Endometrium (tissue), 2 donors: ENCODE measurements around the gene MOB4.
"Not testable (repeated sequence)": the region's sequence is repeated elsewhere in the genome, so short reads cannot be mapped to it uniquely, and the experiment has no call there.

Experiments used
- FAIRE-seq: peaks from 2 replicates; lab custom pipeline; 2012; peaks lifted over from hg19 to GRCh38; lab: Jason Lieb, UNC
- donor health status: control.
- donor health status: control.

The MOB4 gene

DNA sequence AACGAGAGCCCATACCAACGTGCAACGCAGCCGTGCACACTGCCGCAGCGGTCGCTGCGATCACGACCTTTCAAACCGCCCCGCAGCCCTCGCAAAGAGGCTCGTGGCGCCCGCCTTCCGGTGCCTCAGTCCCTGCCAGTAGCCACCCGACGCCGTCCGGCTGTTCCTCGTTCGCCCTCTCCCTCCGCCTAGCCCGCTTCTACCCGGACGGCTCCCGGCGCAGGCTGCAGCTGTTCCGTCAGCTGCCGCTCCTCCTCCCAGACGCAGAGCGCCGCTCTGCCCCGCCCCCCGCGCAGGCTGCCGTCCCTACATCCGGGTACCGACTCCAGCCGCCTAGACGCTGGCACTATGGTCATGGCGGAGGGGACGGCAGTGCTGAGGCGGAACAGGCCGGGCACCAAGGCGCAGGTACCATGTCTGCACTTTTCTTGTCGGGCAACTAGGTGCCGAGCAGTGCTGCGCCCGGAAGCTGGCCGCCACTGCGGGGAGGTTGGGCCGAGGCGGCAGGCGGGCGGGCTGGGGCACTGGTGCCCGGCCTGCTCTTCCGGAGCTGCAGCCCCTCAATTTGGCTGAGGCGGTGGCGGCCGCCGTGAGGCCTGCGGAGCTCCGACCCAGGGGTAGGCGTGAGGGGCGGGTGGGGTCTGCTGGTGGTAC lies at the start of gene MOB4:
Gene MOB4, plus strand, starts transcription at position 328 of the 654 bp plus-strand sequence. Its CDS starts 21 bp downstream, at position 349.
- peak; percentile 78 for FAIRE-seq

DNA sequence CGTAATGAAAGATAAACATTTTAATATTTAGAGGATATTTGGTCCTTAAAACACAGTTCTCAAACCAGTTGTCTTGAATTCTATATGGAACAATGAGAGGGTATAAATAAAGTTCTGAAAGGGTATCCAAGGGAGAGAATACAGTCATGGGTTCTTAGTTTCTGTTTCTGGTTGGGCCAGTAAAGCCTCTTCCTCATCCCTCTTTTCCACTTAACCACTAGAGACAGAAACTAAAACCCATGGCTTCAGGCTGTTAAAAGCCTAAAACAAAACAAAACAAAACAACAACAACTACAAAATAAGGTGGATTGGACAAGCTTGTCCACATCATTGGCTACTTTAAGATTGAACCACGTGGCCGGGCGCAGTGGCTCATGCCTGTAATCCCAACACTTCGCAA lies 43.7 kb upstream of the MOB4 start:
- FAIRE-seq = no peak

DNA sequence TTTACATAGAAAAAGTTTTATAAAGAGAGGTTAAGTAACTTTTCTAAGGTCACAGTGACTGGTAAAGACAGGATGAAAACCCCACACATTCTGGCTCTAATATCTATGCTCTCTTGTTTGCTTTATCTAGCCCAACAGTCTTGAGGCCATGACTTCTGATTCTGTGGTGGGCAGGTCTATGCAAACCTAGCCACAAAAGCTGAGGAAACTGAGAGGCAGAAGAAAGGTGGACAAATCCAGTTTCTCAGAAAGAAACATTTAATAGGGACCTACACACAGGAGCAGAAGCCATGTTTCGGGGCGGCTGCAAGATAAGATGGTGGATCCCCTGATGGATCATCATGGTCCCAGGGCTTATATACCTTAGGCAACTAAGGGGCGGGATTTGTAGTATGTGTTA lies 38.1 kb upstream of the MOB4 start:
- FAIRE-seq = no peak

DNA sequence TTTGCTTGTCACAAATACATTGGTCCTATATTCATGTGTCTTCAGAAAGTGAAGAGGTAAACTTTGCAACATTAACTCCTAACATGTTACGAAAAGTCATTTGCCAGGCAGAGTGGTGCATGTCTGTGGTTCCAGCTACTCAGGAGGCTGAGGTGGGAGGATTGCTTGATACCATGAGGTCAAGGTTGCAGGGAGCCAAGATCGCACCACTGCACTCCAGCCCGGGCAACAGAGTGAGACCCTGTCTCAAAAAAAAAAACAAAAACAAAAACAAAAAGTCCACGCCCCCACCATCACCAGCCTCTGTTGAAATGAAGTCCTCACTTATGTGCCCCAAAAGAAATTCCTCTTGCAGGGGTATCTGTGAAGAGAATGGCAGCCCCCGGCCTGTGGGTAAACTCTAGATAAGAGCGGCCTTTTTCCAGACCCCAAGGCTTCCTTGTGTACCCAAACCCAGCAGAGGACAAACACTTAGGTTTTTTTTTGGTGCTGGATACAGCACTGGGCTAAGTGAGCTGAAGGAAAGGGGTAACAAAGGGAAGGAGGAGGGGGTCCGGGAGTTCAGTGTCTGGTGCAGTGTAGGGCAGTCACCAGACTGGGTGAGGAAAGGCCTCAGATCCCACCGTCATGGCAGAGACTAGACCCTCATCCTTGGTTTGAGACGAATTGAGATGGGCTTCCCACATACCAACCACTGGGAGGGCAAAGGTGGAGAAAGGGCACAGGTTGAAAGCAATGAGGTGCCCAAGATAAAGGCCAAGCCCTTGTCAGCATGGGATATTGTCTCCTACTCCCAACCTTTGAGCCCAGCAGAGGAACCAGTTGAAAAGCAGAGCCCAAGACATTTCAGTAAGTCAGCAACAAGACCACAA lies 35.5 kb upstream of the MOB4 start:
- no peak for FAIRE-seq

DNA sequence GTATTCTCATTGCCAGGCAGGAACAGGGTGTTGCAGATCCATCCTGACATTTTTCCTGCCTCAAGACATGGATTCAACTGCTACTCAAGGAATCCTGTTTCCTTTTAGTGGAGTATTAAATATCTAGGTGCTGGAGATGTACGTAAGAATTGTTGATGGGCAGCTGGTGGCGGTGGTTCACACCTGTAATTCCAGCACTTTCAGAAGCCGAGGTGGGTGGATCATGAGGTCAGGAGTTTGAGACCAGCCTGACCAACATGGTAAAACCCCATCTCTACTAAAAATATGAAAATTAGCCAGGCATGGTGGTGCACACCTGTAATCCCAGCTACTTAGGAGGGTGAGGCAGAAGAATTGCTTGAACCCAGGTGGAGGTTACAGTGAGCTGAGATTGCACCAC lies 31.6 kb upstream of the MOB4 start:
- FAIRE-seq = not testable (repeated sequence)

DNA sequence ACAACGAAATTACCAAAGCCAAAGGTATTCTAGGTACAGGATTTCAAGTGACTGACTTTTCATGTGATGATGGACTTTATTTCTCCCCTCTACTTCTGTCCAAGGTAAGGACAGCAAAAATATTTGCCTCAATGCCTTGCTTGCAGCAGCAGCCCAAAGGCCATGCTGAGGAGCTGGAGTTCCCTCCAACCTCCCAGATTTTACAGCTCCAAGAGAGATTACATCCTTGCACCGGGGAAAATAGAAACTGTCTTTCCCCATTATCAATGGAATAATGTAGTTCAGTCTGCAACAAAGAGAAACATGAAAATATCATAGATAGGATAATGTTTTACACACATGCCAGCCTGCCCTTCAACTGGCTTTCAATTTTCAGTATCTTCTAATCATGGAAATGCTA lies 29.7 kb upstream of the MOB4 start:
- no peak for FAIRE-seq

DNA sequence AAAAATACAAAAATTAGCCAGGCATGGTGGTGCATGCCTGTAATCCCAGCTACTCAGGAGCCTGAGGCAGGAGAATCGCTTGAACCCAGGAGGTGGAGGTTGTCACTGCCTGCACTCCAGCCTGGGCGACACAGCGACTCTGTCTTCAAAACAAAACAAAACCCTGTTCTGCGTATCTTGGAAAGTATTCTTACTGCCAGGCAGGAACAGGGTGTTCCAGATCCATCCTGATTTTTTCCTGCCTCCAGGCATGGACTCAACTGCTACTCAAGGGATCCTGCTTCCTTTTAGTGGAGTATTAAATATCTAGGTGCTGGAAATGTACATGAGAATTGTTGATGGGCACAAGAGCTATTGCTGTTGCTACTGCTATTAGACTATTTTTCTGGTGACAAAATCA lies 28.5 kb upstream of the MOB4 start:
- no peak for FAIRE-seq

DNA sequence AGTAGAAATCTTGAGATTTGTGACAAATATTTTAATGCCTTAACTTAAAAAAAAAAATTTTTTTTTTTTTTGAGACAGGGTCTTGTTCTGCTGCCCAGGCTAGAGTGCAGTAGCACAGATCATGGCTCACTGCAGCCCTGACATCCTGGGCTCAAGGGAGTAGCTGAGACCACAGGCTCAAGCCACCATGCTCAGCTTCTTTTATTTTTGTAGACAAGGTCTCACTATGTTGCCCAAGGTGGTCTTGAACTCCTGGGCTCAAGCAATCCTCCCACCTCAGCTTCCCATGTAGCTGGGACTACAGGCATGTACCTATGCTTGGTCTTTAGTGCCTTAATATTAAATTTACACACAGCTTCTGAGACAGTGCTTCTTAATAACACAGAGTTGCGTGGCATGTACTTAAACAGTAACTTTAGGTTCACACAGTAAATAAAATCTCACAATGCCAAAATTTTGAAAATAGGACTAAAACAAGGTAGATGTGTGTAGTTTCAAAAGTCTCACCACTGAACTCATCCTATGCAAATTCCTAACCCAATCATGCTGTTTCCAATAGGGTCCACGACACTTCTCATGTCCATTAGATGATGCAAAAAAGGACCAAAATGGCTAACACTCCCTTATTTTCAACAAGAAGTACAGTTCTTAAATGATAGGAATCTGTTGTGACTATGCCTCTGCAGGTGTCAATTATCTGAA lies 20.3 kb upstream of the MOB4 start:
- FAIRE-seq = no peak

DNA sequence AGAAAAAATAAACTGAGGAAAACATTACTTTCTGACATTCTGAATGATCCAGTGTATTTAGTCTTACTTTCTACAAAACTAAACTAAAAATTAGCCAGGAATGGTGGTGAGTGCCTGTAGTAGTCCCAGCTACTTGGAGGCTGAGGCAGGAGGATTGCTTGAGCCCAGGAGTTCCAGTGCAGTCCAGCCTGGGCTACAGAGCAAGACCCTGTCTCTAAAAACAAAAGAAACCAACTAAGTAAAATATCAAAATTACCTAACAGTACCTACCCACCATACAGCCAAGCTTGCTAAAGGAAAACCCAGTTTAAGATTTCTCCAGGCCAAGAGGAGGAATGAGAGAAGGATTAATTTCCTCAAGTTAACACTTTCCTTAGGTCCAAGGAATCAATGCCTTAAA lies 19.2 kb upstream of the MOB4 start:
- FAIRE-seq = no peak

DNA sequence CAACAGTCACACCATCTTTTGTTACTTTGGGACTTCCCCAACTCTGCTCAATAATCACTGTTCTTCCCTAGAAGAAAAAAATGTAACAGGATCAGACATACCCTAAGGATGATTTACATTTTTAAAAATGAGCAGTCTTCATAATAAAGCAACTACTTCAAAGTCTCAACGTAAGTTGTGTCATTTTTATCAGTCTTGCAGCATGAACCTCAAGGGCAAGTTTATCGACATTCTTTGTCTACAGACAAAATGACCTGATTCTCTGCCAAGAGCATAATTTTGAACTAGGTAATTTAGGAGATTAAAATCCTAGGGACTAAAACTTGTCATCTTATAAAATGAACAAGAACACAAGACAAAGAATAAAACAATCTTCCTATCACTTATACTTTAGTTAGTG lies 18.5 kb upstream of the MOB4 start:
- FAIRE-seq = no peak

DNA sequence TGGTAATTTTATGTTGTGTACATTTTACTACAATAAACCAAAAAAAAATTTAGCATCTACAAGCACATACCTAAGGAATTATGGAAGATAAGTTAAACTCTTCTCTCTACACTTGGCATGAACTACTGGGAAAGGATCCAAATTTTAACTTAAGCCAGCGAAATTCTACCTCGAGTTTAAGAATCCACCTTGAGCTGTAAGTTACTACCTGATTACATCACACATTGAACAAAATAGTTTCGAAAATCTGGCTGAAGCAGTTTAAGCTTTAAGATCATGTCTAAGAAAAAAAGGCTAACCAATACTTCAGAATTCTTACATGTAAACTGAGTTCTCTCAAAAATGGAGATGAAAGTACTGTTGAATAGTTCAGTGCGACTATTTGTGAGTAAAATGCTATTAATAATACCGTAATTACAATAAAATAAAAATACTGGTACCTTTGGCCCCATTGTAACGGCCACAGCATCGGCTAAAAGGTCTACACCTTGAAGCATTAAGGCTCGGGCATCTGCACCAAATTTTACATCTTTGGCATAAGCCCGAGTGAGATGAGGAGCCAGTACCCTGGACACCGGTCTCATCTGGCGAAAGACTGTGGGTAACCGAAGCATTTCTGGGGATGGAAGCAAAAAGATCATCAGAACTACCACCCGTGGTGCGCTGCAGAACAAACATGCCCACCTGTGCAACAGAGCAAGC lies 17.5 kb upstream of the MOB4 start:
- no peak for FAIRE-seq

DNA sequence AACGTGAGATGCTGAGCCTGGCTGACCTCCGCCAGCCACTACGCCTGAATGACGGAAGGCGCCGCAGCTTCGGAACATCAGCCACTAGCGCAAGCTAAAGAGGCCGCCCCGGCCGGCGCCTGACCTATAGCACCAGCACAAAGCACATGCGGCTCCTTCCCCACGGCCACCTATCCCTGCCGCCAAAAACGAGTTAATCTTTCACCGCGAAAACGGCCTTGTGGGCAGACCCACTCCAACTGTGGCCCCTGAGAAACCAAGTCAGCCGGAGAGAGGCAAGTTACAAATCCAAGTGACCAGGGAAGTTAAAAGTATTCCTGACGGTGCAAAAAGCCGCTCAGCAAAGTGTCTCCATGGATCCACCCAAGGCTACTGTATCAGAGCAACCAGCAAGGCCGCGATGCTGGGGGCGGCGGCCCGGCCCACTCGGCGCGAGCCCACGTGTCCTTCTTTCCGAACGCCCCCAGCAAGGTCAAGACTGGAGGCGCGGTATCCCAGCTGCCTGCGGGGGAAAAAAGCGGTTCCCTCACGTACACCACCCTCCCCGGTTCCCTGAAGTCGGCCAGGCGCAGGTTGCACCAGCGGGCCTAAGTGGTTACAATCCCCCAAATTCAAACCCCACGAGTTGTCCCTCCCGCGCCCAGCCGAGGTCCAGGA lies 16.8 kb upstream of the MOB4 start:
- no peak for FAIRE-seq

DNA sequence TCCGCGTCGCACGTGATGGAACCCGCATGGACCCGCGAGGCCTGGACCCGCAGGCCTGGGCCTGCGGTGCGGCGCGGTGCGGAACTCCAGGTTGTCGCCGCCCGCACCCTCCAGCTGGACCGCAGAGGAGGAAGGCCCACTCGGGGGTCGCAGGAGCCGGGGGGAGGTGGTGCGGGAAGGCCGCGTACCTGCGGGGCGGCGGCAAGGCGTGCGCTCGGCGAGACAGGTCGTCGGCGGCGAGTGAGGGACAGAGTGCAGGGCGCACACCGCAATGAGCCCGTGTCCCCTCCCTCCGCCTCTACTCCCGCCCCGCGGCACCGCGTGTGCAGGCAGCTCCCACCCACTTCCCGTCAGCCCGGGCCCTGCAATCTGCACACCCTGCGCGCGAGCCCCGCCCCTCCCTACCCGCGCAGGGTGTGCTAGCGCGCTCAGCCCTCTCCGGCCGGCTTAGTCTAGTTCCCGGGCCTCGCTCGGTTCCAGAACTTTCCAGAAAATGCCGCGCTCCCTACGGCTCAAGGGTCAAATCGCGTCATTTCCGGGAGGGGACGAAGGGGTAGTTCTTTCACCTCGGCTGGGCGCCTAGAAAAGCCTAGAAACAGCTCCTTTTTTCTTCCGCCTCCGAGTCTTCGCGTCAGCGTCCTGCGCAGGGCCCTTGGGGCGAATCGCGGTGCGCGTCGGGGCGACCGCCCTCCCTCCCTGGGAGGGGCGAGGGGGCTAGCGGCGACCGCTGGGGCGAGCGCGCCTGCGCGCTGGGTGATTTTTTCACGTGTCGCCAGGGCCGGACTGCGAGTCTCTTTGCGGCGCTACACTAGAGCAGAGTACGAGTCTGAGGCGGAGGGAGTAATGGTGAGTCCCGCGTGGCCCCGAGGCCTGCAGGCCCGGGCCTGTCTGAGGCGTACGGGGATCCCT lies 16.0 kb upstream of the MOB4 start, which contains the start of the genes HSPD1 and HSPE1:
Gene HSPD1, minus strand, starts transcription at position 247 of the 909 bp plus-strand sequence. CDS start 992 bp downstream, outside the sequence.
Gene HSPE1, plus strand, starts transcription at position 786 of the 909 bp plus-strand sequence. Its CDS starts 58 bp downstream, at position 844.
- peak; percentile 87 for FAIRE-seq

DNA sequence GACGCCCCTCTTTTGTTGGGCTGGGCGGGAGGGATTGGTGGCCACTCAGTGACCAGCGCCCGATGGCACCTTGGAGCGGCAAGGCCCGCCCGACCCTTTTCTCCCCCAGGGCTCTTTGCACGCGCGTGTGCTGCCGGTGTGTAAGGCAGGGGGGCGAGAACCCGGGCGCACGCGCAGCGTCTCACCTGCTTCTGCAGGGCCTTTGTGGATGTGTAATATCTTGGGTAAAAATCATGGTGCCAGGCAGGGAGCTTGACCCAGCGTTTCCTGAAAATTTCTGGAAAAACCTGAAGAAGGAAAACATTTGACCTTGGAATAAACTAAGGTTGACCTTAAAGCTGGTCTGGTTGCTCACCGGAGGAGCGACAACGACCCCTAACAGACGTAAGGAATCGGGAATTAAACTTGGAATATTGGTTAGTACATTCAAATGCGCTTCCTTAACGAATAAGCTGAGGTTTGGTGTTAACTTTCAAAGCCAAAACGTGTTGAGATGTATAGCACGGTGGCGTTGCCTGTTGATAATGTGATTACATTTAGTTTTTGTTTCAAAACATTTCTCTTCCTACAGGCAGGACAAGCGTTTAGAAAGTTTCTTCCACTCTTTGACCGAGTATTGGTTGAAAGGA lies 15.2 kb upstream of the MOB4 start:
- no peak for FAIRE-seq

DNA sequence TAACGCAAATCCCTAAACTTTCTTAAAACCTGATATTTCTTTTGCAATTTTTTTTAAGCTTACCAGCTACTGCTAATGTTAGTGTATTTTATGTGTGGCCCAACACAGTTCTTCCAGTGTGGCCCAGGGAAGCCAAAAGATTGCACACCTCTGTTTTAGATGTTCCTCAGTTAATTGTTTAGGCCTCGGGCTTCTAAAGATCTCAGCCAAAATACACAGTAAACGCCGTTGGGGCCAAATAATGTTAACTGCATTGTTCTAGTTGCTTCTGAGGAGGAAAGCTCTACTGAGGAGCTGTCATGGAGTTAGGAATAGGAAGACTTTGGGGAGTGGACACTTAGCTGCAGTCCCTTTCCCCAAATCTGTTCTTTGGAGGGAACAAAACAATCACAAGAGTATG lies 13.7 kb upstream of the MOB4 start:
- no peak for FAIRE-seq

DNA sequence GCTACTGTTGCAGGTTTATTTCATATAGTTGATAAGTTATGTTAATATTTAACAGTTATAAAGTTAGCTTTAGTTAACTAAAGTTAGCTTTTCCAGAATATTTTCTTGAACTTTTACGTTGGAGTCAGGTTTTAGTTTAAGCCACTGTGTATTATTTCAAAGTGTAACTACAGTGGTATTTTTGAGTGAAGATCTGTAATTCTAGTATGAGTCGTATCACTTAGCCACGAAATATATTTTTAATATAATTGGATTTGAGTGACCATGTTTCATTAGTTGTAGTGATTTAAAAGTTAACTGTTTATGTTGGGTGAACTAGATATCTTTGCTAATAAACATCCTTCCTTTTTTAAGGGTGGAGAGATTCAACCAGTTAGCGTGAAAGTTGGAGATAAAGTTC lies 13.2 kb upstream of the MOB4 start:
- FAIRE-seq = no peak

DNA sequence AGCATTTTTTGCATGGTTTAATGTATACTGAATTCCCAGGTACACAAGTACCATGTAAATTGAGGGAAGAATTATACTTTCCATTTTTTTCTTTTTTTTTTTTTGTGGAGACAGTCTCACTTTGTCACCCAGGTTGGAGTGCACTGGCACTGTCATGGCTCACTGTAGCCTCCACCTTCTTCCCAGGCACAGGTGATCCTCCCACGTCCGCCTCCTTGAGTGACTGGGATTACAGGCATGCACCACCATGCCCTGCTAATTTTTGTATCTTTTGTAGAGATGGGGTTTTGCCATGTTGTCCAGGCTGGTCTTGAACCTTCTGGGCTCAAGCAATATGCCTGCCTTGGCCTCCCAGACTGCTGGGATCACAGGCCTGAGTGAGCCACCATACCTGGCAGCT lies 11.9 kb upstream of the MOB4 start:
- no peak for FAIRE-seq

DNA sequence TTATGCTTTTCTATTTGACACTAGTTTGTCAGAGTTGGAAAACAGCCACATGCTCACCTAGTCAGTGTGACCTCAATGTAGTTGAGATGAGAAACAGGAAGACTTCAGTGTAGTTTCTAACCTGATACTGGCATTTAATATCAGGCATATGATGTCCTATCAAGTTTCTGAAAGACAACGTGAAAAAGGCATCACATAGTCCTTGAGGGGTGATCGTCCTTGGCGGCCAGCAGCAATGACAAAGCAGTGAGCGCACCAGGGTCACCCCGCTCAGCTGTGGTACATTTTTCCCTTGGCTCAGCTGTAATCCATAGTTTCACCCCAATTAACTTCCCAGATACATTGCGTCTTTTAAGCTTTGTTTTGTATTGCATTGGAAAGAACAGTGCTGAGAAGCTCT lies 11.4 kb upstream of the MOB4 start:
- FAIRE-seq = no peak

DNA sequence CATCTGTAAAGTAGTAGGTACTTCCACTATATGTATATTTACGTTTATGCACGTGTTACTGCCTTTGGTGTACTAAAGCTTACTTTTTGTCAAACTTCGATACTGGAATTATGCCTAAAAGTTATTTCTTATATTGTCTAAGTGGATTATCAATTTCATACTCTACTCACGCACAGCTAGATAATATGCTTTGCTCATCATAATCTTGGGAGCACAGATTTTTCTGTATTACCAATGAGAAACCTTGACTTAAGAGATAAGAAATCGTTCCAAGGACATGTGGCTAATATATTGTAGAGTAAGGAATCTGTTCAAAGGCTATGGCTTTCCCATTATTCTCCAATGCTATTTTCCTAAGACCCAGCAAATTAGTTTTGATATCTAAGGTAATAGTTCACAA lies 9.2 kb upstream of the MOB4 start:
- FAIRE-seq = no peak

DNA sequence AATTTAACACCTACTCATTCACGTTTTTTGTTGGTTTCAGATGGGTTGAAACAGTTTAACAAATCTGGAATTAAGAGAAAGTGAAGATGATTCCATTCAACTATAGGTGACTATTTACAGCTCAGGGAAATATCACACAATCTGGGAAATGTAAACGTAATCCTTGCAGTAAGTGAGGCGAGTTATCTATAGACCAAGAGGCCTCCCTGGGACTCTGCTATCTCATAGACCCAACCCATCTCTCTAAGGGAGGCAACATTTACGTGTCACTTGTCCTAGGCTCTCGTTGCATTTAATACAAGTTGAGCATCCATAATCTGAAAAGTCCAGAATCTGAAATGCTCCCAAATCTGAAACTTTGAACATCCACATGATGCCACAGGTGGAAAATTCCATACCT lies 2.0 kb upstream of the MOB4 start:
- no peak for FAIRE-seq
